ENCODE data around the gene TBC1D22A. TPM values are rescaled to one million over a fixed set of nuclear protein-coding genes. Genes with fewer than 3 reads are reported as not detected.

Gene TBC1D22A
- total RNA-seq, 1 experiment from 2014 or later: 20.9 TPM

DNA sequence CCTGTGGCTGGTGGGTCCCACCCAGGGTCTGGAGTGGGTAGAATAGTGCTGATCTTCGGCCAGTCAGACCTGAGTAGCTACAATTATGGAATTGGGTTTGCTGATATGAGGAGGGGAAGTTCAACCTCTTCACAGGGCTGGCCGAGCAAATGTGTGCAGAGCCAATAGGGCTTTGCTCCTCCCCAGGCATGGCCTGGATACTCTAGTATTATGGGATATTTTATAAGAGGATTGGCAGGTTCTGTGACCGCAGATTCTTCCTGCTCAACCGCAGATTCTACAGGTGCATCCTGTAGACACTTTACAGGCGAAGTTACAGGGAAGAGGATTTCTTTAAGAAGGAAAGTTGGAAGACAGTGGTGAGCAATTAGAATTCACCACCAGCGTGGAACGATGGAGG lies 44.3 kb downstream of the TBC1D22A start:
- intact Hi-C loops (cut with micrococcal nuclease): no loop called here
- Histone ChIP-seq H2AFZ (ENCODE audit: low read depth, low read length, poor library complexity, severe bottlenecking) (no peak overlapping the region), H3K9ac (ENCODE audit: low read length) (no peak overlapping the region), H3K4me1 (ENCODE audit: control insufficient read depth in 1 of 2, insufficient read depth in 2 of 2, low read length in 2 of 2) (peaks cover 0 to 7% of the 10 kb centered on the region in 2 experiments; a peak in 3 of 4 replicates), H4K20me1 (ENCODE audit: insufficient read depth) (no peaks in the 10 kb centered on the region), H3K9me3 (ENCODE audit: control insufficient read depth in 1 of 2, insufficient read depth in 1 of 2, low read depth in 1 of 2, low read length in 2 of 2) (no peaks in the 10 kb centered on the region), H3K36me3 (ENCODE audit: control insufficient read depth in 1 of 2, insufficient read depth in 2 of 2, low read length in 2 of 2) (no peaks in the 10 kb centered on the region; a peak in 1 of 4 replicates), H3K4me3 (replicated peaks in 1 of 2; ENCODE audit: low read depth in 1 of 2, low read length in 2 of 2) (no peak overlapping the region), H3K9me2 (ENCODE audit: insufficient read depth) (no peaks in the 10 kb centered on the region), H3K79me2 (ENCODE audit: insufficient read depth, low read length) (no peaks in the 10 kb centered on the region; the same call in 1 of the 2 replicates), H3K27ac (ENCODE audit: low read depth, low read length) (no peak overlapping the region), H3K27me3 (ENCODE audit: insufficient read depth, low read length) (no peaks in the 10 kb centered on the region), H3K4me2 (ENCODE audit: low read length) (no peak overlapping the region)
- no TSS peak for BruUV-seq (replicated peaks)
- DNase-seq (ENCODE audit: low read depth, low spot score) (no peak), ATAC-seq (no peak)
- no peak for TF ChIP-seq EGR1 (IDR thresholded peaks at IDR 0.05; ENCODE audit: low read depth)
- TF ChIP-seq CEBPB (IDR thresholded peaks at IDR 0.05; ENCODE audit: low read depth): no peak
- TF ChIP-seq POLR2A (IDR thresholded peaks at IDR 0.05; ENCODE audit: borderline replicate concordance, extremely low read depth, insufficient read depth, insufficient read length): no peak
- TF ChIP-seq, protein P1, sequence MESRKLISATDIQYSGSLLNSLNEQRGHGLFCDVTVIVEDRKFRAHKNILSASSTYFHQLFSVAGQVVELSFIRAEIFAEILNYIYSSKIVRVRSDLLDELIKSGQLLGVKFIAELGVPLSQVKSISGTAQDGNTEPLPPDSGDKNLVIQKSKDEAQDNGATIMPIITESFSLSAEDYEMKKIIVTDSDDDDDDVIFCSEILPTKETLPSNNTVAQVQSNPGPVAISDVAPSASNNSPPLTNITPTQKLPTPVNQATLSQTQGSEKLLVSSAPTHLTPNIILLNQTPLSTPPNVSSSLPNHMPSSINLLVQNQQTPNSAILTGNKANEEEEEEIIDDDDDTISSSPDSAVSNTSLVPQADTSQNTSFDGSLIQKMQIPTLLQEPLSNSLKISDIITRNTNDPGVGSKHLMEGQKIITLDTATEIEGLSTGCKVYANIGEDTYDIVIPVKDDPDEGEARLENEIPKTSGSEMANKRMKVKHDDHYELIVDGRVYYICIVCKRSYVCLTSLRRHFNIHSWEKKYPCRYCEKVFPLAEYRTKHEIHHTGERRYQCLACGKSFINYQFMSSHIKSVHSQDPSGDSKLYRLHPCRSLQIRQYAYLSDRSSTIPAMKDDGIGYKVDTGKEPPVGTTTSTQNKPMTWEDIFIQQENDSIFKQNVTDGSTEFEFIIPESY (IDR thresholded peaks at IDR 0.05; ENCODE audit: extremely low read depth, insufficient replicate concordance, low read length): no peak
- TF ChIP-seq, protein P2, sequence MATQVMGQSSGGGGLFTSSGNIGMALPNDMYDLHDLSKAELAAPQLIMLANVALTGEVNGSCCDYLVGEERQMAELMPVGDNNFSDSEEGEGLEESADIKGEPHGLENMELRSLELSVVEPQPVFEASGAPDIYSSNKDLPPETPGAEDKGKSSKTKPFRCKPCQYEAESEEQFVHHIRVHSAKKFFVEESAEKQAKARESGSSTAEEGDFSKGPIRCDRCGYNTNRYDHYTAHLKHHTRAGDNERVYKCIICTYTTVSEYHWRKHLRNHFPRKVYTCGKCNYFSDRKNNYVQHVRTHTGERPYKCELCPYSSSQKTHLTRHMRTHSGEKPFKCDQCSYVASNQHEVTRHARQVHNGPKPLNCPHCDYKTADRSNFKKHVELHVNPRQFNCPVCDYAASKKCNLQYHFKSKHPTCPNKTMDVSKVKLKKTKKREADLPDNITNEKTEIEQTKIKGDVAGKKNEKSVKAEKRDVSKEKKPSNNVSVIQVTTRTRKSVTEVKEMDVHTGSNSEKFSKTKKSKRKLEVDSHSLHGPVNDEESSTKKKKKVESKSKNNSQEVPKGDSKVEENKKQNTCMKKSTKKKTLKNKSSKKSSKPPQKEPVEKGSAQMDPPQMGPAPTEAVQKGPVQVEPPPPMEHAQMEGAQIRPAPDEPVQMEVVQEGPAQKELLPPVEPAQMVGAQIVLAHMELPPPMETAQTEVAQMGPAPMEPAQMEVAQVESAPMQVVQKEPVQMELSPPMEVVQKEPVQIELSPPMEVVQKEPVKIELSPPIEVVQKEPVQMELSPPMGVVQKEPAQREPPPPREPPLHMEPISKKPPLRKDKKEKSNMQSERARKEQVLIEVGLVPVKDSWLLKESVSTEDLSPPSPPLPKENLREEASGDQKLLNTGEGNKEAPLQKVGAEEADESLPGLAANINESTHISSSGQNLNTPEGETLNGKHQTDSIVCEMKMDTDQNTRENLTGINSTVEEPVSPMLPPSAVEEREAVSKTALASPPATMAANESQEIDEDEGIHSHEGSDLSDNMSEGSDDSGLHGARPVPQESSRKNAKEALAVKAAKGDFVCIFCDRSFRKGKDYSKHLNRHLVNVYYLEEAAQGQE (IDR thresholded peaks at IDR 0.05; ENCODE audit: low read depth): no peak
- TF ChIP-seq, protein P3, sequence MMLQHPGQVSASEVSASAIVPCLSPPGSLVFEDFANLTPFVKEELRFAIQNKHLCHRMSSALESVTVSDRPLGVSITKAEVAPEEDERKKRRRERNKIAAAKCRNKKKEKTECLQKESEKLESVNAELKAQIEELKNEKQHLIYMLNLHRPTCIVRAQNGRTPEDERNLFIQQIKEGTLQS (IDR thresholded peaks at IDR 0.05): no peak
- no peak for TF ChIP-seq YY1 (IDR thresholded peaks at IDR 0.05; ENCODE audit: extremely low read depth, insufficient replicate concordance, low read depth, low read length)
- TF ChIP-seq SIN3A (IDR thresholded peaks at IDR 0.05; ENCODE audit: low read depth): no peak
- TF ChIP-seq POLR2AphosphoS5 (IDR thresholded peaks at IDR 0.05; ENCODE audit: low read depth, low read length): no peak
- ChIA-PET POLR2A (no interaction called here), CTCF (interaction anchor here (0.7 kb wide), 2 partner anchors 16 to 26 kb away, joined by 3 read pairs; no protein-coding TSS in a partner anchor), RAD21 (ENCODE audit: low non-redundant PET in 1 of 2, low total read pairs in 2 of 2, uncharacterized antibody in 2 of 2, unreplicated experiment in 2 of 2) (no interaction called here)
